Colonic mucosa (tissue), 4 donors: ENCODE measurements around the gene GALNT13. TPM values are rescaled to one million over a fixed set of nuclear protein-coding genes. Genes with fewer than 3 reads are reported as not detected.

Source experiments
- DNase-seq: peaks from one replicate; pipeline ENCODE4 v3.0.0-alpha.2; 2020
- H3K27ac ChIP-seq: fragments of 200-600 bp; one replicate; pipeline ENCODE4 v1.8.0; 2021
- H3K27me3 ChIP-seq: fragments of 200-600 bp; one replicate; pipeline ENCODE4 v1.8.0; 2021
- H3K36me3 ChIP-seq: fragments of 200-600 bp; one replicate; pipeline ENCODE4 v1.8.0; 2021
- H3K4me1 ChIP-seq: fragments of 200-600 bp; one replicate; pipeline ENCODE4 v1.8.0; 2021; ENCODE audit warnings: mild to moderate bottlenecking
- H3K4me3 ChIP-seq: fragments of 200-600 bp; one replicate; pipeline ENCODE4 v1.8.0; 2021
- H3K9ac ChIP-seq, 2 donors: one replicate each; pipeline ENCODE4 v1.7.0; 2013; ENCODE audit warnings: control low read depth in 2 of 2, low read depth in 2 of 2, low read length in 2 of 2
- H3K9me3 ChIP-seq: fragments of 200-600 bp; one replicate; pipeline ENCODE4 v1.8.0; 2021
- intact Hi-C: fragments of 100-400 bp; cut with DNase I; formaldehyde crosslinking; loops from one replicate; pipeline ENCODE4 v1.14.1; 2022
- total RNA-seq, 2 donors: library from RNA; stranded (reverse); fragmentation: NEBNext Ultra II Directional in 1 of 2; extraction: Animal tissue kit (Norgen Biotek cat#: 25700) in 1 of 2; gene quantifications; one replicate each; pipeline ENCODE4 v1.2.1, GENCODE V29; 2021
- TF ChIP-seq, protein P1 (sequence below): fragments of 200-600 bp; IDR thresholded peaks from one replicate; pipeline ENCODE4 v1.8.0; 2022; ENCODE audit warnings: antibody characterized with exemption, mild to moderate bottlenecking
- donor health status: healthy.
- donor health status: DM: no; HTN: no; CAD: no.
- donor health status: DM: no; HTN: no; CAD: no.

The GALNT13 gene
- total RNA-seq, 2 donors from 2014 or later = 0.07 to 0.40 TPM

DNA sequence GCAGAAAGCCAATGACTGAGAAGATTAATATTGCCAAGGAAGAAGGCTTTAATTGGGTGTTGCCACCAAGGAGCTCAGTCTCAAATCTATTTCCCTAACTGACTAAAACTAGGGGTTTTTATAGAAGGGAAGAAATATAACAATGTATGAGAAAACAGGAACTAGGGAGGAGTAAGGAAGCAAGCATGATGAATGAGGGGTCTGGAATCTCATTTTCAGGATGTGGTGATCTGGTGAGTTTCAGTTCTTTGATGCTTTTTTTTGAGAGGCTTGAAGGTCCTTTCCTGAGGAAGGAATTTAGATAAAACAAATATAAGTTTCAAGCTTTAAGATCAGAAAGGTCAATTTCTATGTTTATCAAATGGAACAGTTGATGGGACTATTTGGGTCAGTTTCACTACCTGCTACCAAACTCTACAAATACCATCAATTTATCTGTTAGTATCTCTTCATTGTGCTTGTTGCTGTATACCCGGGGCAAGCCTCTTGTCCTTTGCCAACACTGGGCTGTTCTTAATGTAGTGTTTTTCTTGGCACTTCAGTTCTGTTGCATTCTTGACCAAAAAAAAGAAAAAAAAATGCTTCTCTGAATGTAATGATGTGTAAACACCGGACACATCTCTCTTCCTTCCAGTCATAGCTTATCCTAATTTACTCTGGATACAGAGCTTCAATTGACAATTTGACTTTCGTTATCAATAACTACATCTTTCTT lies 357.0 kb downstream of the GALNT13 start:
- H3K27ac ChIP-seq = no peak overlapping the region
- H3K4me1 ChIP-seq = no peaks in the 10 kb centered on the region
- TF ChIP-seq, protein P1, sequence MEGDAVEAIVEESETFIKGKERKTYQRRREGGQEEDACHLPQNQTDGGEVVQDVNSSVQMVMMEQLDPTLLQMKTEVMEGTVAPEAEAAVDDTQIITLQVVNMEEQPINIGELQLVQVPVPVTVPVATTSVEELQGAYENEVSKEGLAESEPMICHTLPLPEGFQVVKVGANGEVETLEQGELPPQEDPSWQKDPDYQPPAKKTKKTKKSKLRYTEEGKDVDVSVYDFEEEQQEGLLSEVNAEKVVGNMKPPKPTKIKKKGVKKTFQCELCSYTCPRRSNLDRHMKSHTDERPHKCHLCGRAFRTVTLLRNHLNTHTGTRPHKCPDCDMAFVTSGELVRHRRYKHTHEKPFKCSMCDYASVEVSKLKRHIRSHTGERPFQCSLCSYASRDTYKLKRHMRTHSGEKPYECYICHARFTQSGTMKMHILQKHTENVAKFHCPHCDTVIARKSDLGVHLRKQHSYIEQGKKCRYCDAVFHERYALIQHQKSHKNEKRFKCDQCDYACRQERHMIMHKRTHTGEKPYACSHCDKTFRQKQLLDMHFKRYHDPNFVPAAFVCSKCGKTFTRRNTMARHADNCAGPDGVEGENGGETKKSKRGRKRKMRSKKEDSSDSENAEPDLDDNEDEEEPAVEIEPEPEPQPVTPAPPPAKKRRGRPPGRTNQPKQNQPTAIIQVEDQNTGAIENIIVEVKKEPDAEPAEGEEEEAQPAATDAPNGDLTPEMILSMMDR = no peak
- H3K36me3 ChIP-seq = no peaks in the 10 kb centered on the region
- no peaks in the 10 kb centered on the region for H3K9me3 ChIP-seq
- H3K4me3 ChIP-seq = no peak overlapping the region
- no peak for DNase-seq
- intact Hi-C loops = no loop called here
- no peaks in the 10 kb centered on the region for H3K27me3 ChIP-seq
- no peak overlapping the region for H3K9ac ChIP-seq

DNA sequence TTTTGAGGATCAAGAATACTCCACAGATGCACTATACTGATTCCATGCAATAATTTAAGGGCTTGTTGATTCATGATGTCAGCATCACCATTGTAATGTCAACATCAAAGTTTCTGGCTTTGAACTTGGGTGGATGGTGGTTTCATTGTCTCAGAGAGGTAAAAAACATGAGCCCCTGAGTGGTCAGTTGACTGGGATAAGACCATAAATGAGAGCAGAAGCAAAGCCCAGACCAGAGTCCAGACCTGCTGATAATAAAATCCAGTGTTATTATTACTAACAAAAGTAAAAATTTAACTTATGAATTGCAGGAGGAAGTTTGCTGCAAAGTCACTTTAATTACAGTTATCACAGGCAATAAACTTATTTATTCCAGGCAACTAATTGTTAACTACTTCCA lies 358.2 kb downstream of the GALNT13 start:
- Histone ChIP-seq H3K36me3 (no peaks in the 10 kb centered on the region), H3K9me3 (no peaks in the 10 kb centered on the region), H3K9ac (no peak overlapping the region), H3K4me1 (no peaks in the 10 kb centered on the region), H3K4me3 (no peak overlapping the region), H3K27me3 (no peaks in the 10 kb centered on the region), H3K27ac (no peak overlapping the region)
- DNase-seq = no peak
- TF ChIP-seq, protein P1 = no peak
- intact Hi-C loops = no loop called here

DNA sequence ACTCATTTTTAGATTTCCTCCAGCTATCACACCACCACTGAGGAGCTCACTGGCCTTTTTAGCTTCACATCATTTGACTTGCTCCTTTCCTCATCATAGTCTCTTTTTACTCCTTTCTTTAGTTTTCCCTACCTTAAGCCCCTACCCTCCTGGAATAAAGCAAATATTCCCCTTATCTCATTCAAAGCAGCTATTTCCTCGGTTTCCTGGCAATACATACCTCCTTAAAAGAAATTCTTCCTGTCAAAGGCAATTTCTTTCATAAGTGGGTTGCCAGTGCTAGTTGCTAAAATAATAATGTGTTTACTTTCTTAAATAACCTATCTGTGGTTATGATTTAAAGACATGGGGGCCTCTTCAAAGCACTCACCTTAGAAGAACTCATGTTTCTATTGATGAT lies 359.3 kb downstream of the GALNT13 start:
- Histone ChIP-seq H3K27ac (no peak overlapping the region), H3K4me3 (no peak overlapping the region), H3K27me3 (no peaks in the 10 kb centered on the region), H3K9ac (no peak overlapping the region), H3K9me3 (no peaks in the 10 kb centered on the region), H3K4me1 (no peaks in the 10 kb centered on the region), H3K36me3 (no peaks in the 10 kb centered on the region)
- intact Hi-C loops = no loop called here
- TF ChIP-seq, protein P1 = no peak
- no peak for DNase-seq

- Histone ChIP-seq H3K4me3 (no peak overlapping the region), H3K9me3 (no peaks in the 10 kb centered on the region), H3K36me3 (no peaks in the 10 kb centered on the region), H3K9ac (no peak overlapping the region), H3K27me3 (no peaks in the 10 kb centered on the region), H3K4me1 (no peaks in the 10 kb centered on the region), H3K27ac (no peak overlapping the region)
- DNase-seq = no peak
- TF ChIP-seq, protein P1 = no peak
- intact Hi-C loops = no loop called here
Measured at GRCh38 chr2:154233231-154233630, 361.5 kb downstream of the GALNT13 start.

- TF ChIP-seq, protein P1 = no peak
- H3K4me3 ChIP-seq = no peak overlapping the region
- no peaks in the 10 kb centered on the region for H3K27me3 ChIP-seq
- no peaks in the 10 kb centered on the region for H3K9me3 ChIP-seq
- H3K9ac ChIP-seq = no peak overlapping the region
- intact Hi-C loops = no loop called here
- no peak overlapping the region for H3K27ac ChIP-seq
- no peaks in the 10 kb centered on the region for H3K4me1 ChIP-seq
- no peaks in the 10 kb centered on the region for H3K36me3 ChIP-seq
- DNase-seq = no peak
Measured at GRCh38 chr2:154238252-154238651, 366.5 kb downstream of the GALNT13 start.
